ENCODE data around the gene NXPH1. TPM values are rescaled to one million over a fixed set of nuclear protein-coding genes. Genes with fewer than 3 reads are reported as not detected.

NXPH1 gene
- polyA plus RNA-seq, 1 donor (not counting 4 experiments of a cell fraction or from before 2014, with no cell fraction given): not detected

DNA sequence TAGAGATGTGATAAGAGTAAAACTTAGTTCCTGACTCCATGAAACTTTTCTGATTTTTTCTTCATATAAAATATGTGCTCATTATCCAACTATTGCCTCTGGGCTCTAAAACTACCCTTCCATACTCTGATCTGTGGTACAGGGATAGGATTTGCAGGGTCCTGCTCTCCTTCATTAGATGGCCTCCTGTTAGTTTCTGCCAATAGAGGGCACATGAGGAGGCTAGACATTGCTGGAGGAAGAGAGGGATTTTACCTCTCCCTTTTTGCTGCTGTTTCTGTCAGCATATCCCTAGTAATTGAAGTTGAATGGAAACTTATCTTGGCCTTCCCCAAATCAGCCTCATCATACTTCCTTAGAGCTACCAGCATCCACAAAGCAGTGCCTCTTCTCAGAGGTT lies 269.4 kb downstream of the NXPH1 start:
- no peak overlapping the region for H3K9ac ChIP-seq (ENCODE audit: control insufficient read depth, extremely low read depth, insufficient read depth, low read length)
- H4K20me1 ChIP-seq (ENCODE audit: control insufficient read depth, extremely low read depth, insufficient read depth, low read length): no peaks in the 10 kb centered on the region
- FAIRE-seq (no peak), DNase-seq (ENCODE audit: low read depth, low spot score) (no peak)
- H3K9me3 ChIP-seq (ENCODE audit: control insufficient read depth, low read depth, low read length): no peaks in the 10 kb centered on the region
- no peaks in the 10 kb centered on the region for H3K27me3 ChIP-seq (ENCODE audit: control insufficient read depth, extremely low read depth, insufficient read depth, low read length)
- TF ChIP-seq EZH2 (IDR thresholded peaks at IDR 0.05; ENCODE audit: low read length): no peak
- TF ChIP-seq, protein P1, sequence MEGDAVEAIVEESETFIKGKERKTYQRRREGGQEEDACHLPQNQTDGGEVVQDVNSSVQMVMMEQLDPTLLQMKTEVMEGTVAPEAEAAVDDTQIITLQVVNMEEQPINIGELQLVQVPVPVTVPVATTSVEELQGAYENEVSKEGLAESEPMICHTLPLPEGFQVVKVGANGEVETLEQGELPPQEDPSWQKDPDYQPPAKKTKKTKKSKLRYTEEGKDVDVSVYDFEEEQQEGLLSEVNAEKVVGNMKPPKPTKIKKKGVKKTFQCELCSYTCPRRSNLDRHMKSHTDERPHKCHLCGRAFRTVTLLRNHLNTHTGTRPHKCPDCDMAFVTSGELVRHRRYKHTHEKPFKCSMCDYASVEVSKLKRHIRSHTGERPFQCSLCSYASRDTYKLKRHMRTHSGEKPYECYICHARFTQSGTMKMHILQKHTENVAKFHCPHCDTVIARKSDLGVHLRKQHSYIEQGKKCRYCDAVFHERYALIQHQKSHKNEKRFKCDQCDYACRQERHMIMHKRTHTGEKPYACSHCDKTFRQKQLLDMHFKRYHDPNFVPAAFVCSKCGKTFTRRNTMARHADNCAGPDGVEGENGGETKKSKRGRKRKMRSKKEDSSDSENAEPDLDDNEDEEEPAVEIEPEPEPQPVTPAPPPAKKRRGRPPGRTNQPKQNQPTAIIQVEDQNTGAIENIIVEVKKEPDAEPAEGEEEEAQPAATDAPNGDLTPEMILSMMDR (optimal IDR thresholded peaks at IDR 0.05 in 1 of 3, IDR thresholded peaks at IDR 0.05 in 1 of 3, conservative IDR thresholded peaks at IDR 0.05 in 1 of 3; ENCODE audit: extremely low read depth in 1 of 3, insufficient read depth in 2 of 3, low read length in 3 of 3): no peak
- no peak overlapping the region for H3K4me3 ChIP-seq (ENCODE audit: control insufficient read depth in 2 of 3, extremely low read depth in 1 of 3, insufficient read depth in 2 of 3, low read depth in 1 of 3, low read length in 3 of 3)
- no peaks in the 10 kb centered on the region for H3K79me2 ChIP-seq (ENCODE audit: control insufficient read depth, insufficient read depth, low read length)
- no peak overlapping the region for H3K27ac ChIP-seq (ENCODE audit: control insufficient read depth, insufficient read depth, low read length)
- H3K4me1 ChIP-seq (ENCODE audit: control insufficient read depth, extremely low read depth, insufficient read depth, low read length): no peaks in the 10 kb centered on the region
- no peaks in the 10 kb centered on the region for H3K9me1 ChIP-seq (ENCODE audit: control insufficient read depth, extremely low read depth, insufficient read depth, low read length)
- dilution Hi-C loops (cut with MboI; ENCODE audit: extremely low pct_ligation_motif_present, low sequenced_read_pairs): no loop called here
- no peaks in the 10 kb centered on the region for H3K36me3 ChIP-seq (ENCODE audit: control insufficient read depth in 2 of 2, extremely low read depth in 1 of 2, insufficient read depth in 2 of 2, low read length in 2 of 2)
- H2AFZ ChIP-seq (ENCODE audit: control insufficient read depth, low read length): no peak overlapping the region
- H3K4me2 ChIP-seq (ENCODE audit: control insufficient read depth, extremely low read depth, insufficient read depth, low read depth, low read length): no peak overlapping the region

DNA sequence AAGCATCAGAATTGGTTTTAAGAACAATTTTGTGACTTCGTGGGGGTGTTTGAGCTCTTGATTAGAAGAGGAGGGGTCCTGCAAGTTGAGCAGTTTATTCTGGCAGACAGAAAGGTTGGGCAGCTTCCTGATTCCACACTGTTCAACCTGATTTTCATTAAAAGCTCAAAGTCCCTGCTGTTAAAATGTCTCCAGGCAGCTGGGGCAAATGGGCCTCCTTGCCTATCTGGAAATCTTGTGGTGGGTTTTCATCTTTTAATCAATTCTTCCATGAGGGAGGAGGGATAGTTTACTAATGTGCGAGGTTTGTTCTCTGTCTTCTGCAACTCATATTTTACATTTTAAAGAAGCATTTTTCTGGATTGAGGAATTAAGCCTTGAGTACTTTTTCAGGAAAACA lies 276.7 kb downstream of the NXPH1 start:
- no peak for FAIRE-seq
- Histone ChIP-seq H3K4me3 (ENCODE audit: control insufficient read depth in 2 of 3, extremely low read depth in 1 of 3, insufficient read depth in 2 of 3, low read depth in 1 of 3, low read length in 3 of 3) (no peak overlapping the region), H4K20me1 (ENCODE audit: control insufficient read depth, extremely low read depth, insufficient read depth, low read length) (no peaks in the 10 kb centered on the region), H3K79me2 (ENCODE audit: control insufficient read depth, insufficient read depth, low read length) (no peaks in the 10 kb centered on the region), H3K9ac (ENCODE audit: control insufficient read depth, extremely low read depth, insufficient read depth, low read length) (no peak overlapping the region), H3K4me2 (ENCODE audit: control insufficient read depth, extremely low read depth, insufficient read depth, low read depth, low read length) (no peak overlapping the region), H3K9me1 (ENCODE audit: control insufficient read depth, extremely low read depth, insufficient read depth, low read length) (no peaks in the 10 kb centered on the region), H3K4me1 (ENCODE audit: control insufficient read depth, extremely low read depth, insufficient read depth, low read length) (no peaks in the 10 kb centered on the region), H2AFZ (ENCODE audit: control insufficient read depth, low read length) (no peak overlapping the region), H3K9me3 (ENCODE audit: control insufficient read depth, low read depth, low read length) (no peaks in the 10 kb centered on the region), H3K36me3 (ENCODE audit: control insufficient read depth in 2 of 2, extremely low read depth in 1 of 2, insufficient read depth in 2 of 2, low read length in 2 of 2) (no peaks in the 10 kb centered on the region), H3K27me3 (ENCODE audit: control insufficient read depth, extremely low read depth, insufficient read depth, low read length) (no peaks in the 10 kb centered on the region), H3K27ac (ENCODE audit: control insufficient read depth, insufficient read depth, low read length) (no peak overlapping the region)
- TF ChIP-seq EZH2 (IDR thresholded peaks at IDR 0.05; ENCODE audit: low read length): no peak
- DNase-seq (ENCODE audit: low read depth, low spot score): no peak
- dilution Hi-C loops (cut with MboI; ENCODE audit: extremely low pct_ligation_motif_present, low sequenced_read_pairs): no loop called here

DNA sequence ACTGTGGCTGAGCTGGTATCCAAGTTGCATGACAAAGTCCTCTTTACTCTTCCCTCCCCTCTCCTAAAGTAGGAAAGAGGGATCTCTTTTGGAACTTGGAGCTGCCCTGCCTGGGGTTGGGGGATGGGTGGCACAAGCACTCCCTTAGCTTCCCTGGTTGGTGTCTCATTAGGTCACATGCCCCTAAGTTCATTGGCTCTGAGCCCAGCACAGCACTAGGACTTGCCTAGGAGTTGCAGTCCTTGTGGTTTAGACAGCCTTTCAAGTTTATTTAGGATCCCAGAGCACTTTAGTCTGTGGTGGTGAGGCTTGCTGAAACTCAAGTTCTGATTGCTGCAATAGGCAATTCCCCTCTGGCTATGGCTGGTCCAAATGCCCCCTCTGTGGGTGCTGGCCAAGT lies 281.4 kb downstream of the NXPH1 start:
- dilution Hi-C loops (cut with MboI; ENCODE audit: extremely low pct_ligation_motif_present, low sequenced_read_pairs): no loop called here
- no peak for DNase-seq (ENCODE audit: low read depth, low spot score)
- Histone ChIP-seq H3K27me3 (ENCODE audit: control insufficient read depth, extremely low read depth, insufficient read depth, low read length) (no peaks in the 10 kb centered on the region), H3K9me1 (ENCODE audit: control insufficient read depth, extremely low read depth, insufficient read depth, low read length) (no peaks in the 10 kb centered on the region), H3K79me2 (ENCODE audit: control insufficient read depth, insufficient read depth, low read length) (no peaks in the 10 kb centered on the region), H3K4me1 (ENCODE audit: control insufficient read depth, extremely low read depth, insufficient read depth, low read length) (no peaks in the 10 kb centered on the region), H3K4me2 (ENCODE audit: control insufficient read depth, extremely low read depth, insufficient read depth, low read depth, low read length) (no peak overlapping the region), H4K20me1 (ENCODE audit: control insufficient read depth, extremely low read depth, insufficient read depth, low read length) (no peaks in the 10 kb centered on the region), H3K9me3 (ENCODE audit: control insufficient read depth, low read depth, low read length) (no peaks in the 10 kb centered on the region), H3K27ac (ENCODE audit: control insufficient read depth, insufficient read depth, low read length) (no peak overlapping the region), H3K4me3 (ENCODE audit: control insufficient read depth in 2 of 3, extremely low read depth in 1 of 3, insufficient read depth in 2 of 3, low read depth in 1 of 3, low read length in 3 of 3) (no peak overlapping the region), H2AFZ (ENCODE audit: control insufficient read depth, low read length) (no peak overlapping the region), H3K36me3 (ENCODE audit: control insufficient read depth in 2 of 2, extremely low read depth in 1 of 2, insufficient read depth in 2 of 2, low read length in 2 of 2) (no peaks in the 10 kb centered on the region), H3K9ac (ENCODE audit: control insufficient read depth, extremely low read depth, insufficient read depth, low read length) (no peak overlapping the region)
- TF ChIP-seq EZH2 (IDR thresholded peaks at IDR 0.05; ENCODE audit: low read length): no peak
- TF ChIP-seq, protein P1 (optimal IDR thresholded peaks at IDR 0.05 in 1 of 3, IDR thresholded peaks at IDR 0.05 in 1 of 3, conservative IDR thresholded peaks at IDR 0.05 in 1 of 3; ENCODE audit: extremely low read depth in 1 of 3, insufficient read depth in 2 of 3, low read length in 3 of 3): no peak
- FAIRE-seq: no peak

All from keratinocyte (primary cell).